HL-60 (cell line): ENCODE measurements around the gene MFAP2.

Source experiments
- CTCF ChIP-seq: IDR thresholded peaks from one replicate; pipeline ENCODE4 v1.5.1; 2011; ENCODE audit warnings: low read length, control low read depth, inconsistent platforms; ENCODE audit not compliant: insufficient read depth
- POLR2AphosphoS5 ChIP-seq: IDR thresholded peaks from 2 replicates; pipeline ENCODE4 v1.6.1; 2012; ENCODE audit warnings: low read depth

GRCh38 chr1:17028662-17029188 is 48.3 kb upstream of the MFAP2 start:
- TF ChIP-seq CTCF (no peak), POLR2AphosphoS5 (no peak)
